Measurements from ENCODE around the gene AGMO.
"Not testable (repeated sequence)": the region's sequence is repeated elsewhere in the genome, so short reads cannot be mapped to it uniquely, and the experiment has no call there.

AGMO gene

GRCh38 chr7:15326044-15326644, 235.7 kb downstream of the AGMO start:
- peak; percentile 33 for DNase-seq (ENCODE audit: low spot score)

- DNase-seq (ENCODE audit: low spot score) = no peak
Observed at GRCh38 chr7:15323550-15323949, 238.3 kb downstream of the AGMO start.

- no peak for DNase-seq (ENCODE audit: low spot score)
Observed at GRCh38 chr7:15317215-15317614, 244.6 kb downstream of the AGMO start.

- DNase-seq (ENCODE audit: low spot score) = no peak
Observed at GRCh38 chr7:15315678-15316077, 246.1 kb downstream of the AGMO start.

- DNase-seq (ENCODE audit: low spot score) = no peak
Observed at GRCh38 chr7:15314922-15315321, 246.9 kb downstream of the AGMO start.

GRCh38 chr7:15313361-15313760, 248.5 kb downstream of the AGMO start:
- DNase-seq (ENCODE audit: low spot score) = no peak

GRCh38 chr7:15309872-15310271, 251.9 kb downstream of the AGMO start:
- DNase-seq (ENCODE audit: low spot score) = no peak

GRCh38 chr7:15308821-15309220, 253.0 kb downstream of the AGMO start:
- DNase-seq (ENCODE audit: low spot score) = no peak

GRCh38 chr7:15306296-15306695, 255.5 kb downstream of the AGMO start:
- no peak for DNase-seq (ENCODE audit: low spot score)

GRCh38 chr7:15305002-15305600, 256.7 kb downstream of the AGMO start:
- DNase-seq (ENCODE audit: low spot score) = peak; percentile 66

- no peak for DNase-seq (ENCODE audit: low spot score)
Observed at GRCh38 chr7:15303357-15303756, 258.5 kb downstream of the AGMO start.

GRCh38 chr7:15300986-15301385, 260.8 kb downstream of the AGMO start:
- not testable (repeated sequence) for DNase-seq (ENCODE audit: low spot score)

- DNase-seq (ENCODE audit: low spot score) = no peak
Observed at GRCh38 chr7:15292138-15292537, 269.7 kb downstream of the AGMO start.

- DNase-seq (ENCODE audit: low spot score) = peak; percentile 25
Observed at GRCh38 chr7:15291699-15292098, 270.1 kb downstream of the AGMO start.

GRCh38 chr7:15288741-15289140, 273.1 kb downstream of the AGMO start:
- DNase-seq (ENCODE audit: low spot score) = no peak

GRCh38 chr7:15284396-15284795, 277.4 kb downstream of the AGMO start:
- no peak for DNase-seq (ENCODE audit: low spot score)

GRCh38 chr7:15280078-15280733, 281.6 kb downstream of the AGMO start:
- no peak for DNase-seq (ENCODE audit: low spot score)

- DNase-seq (ENCODE audit: low spot score) = no peak
Observed at GRCh38 chr7:15279640-15280039, 282.2 kb downstream of the AGMO start.

- DNase-seq (ENCODE audit: low spot score) = no peak
Observed at GRCh38 chr7:15257689-15258088, 304.1 kb downstream of the AGMO start.

GRCh38 chr7:15252181-15252580, 309.6 kb downstream of the AGMO start:
- DNase-seq (ENCODE audit: low spot score) = peak; percentile 47

- DNase-seq (ENCODE audit: low spot score) = no peak
Observed at GRCh38 chr7:15248514-15248913, 313.3 kb downstream of the AGMO start.

GRCh38 chr7:15245831-15246230, 316.0 kb downstream of the AGMO start:
- no peak for DNase-seq (ENCODE audit: low spot score)

- no peak for DNase-seq (ENCODE audit: low spot score)
Observed at GRCh38 chr7:15239801-15240200, 322.0 kb downstream of the AGMO start.
